ENCODE data around the gene CASP6. TPM values are rescaled to one million over a fixed set of nuclear protein-coding genes. Genes with fewer than 3 reads are reported as not detected.

Gene CASP6
- total and polyA plus RNA-seq, 7 donors: 18.2 to 101 (median 41.3) TPM

DNA sequence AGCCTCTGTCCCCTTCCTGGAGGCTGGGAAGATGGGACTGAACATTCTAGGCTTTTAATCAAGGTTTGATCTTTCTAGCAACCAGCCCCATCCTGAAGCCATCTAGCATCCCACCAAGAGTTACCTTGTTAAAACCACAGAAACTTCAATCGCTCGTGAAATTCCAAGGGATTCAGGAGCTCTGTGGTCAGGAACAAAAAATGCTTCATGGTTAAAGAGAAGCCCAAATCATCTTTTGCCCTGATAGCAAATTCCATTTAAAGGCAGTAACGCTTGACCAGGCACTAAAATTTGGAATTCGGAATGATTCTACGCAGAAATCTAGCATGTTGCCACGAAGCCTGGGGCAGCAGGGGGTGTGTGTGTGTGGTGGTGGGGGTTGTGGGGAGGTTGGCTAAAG, 47.8 kb downstream of the CASP6 start:
- intact Hi-C loops (cut with DNase I): no loop called here
- TF ChIP-seq POLR2A (IDR thresholded peaks at IDR 0.05) (no peak), POLR2AphosphoS5 (IDR thresholded peaks at IDR 0.05) (no peak), EP300 (IDR thresholded peaks at IDR 0.05) (no peak)
- TF ChIP-seq, protein P1, sequence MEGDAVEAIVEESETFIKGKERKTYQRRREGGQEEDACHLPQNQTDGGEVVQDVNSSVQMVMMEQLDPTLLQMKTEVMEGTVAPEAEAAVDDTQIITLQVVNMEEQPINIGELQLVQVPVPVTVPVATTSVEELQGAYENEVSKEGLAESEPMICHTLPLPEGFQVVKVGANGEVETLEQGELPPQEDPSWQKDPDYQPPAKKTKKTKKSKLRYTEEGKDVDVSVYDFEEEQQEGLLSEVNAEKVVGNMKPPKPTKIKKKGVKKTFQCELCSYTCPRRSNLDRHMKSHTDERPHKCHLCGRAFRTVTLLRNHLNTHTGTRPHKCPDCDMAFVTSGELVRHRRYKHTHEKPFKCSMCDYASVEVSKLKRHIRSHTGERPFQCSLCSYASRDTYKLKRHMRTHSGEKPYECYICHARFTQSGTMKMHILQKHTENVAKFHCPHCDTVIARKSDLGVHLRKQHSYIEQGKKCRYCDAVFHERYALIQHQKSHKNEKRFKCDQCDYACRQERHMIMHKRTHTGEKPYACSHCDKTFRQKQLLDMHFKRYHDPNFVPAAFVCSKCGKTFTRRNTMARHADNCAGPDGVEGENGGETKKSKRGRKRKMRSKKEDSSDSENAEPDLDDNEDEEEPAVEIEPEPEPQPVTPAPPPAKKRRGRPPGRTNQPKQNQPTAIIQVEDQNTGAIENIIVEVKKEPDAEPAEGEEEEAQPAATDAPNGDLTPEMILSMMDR (IDR thresholded peaks at IDR 0.05): no peak
- no peaks in the 10 kb centered on the region for H3K4me1 ChIP-seq
- peaks cover 0 to 8% (median 3%) of the 10 kb centered on the region in 4 donors for H3K9me3 ChIP-seq
- H3K27me3 ChIP-seq: no peaks in the 10 kb centered on the region
- H3K36me3 ChIP-seq: no peaks in the 10 kb centered on the region
- DNase-seq: no peak
- H3K4me3 ChIP-seq: no peak overlapping the region
- no peak overlapping the region for H3K27ac ChIP-seq
- 76 to 79% methylated on average over 6 of the region's 6 CpGs for WGBS, 2 donors

DNA sequence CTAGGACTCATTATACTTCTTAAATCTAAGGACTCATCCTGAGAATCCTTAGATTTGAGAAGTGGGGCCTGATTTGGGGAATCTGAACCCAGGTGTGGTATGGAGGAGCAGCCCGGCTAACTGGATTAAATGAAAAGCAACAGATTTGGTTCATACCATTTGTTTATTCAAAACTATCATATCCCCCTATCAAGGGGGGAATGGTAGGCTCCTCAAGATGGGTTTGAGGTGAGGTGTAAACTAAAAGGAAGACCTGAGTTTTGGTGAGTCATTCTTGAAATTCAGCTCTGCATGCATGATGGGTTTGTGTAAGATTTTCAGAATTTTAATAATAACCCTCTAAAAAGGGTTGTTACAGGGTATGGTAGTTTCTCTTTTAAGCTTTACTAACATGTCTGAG, 53.4 kb downstream of the CASP6 start:
- TF ChIP-seq, protein P1 (IDR thresholded peaks at IDR 0.05): no peak
- TF ChIP-seq EP300 (IDR thresholded peaks at IDR 0.05) (no peak), POLR2AphosphoS5 (IDR thresholded peaks at IDR 0.05) (no peak), POLR2A (IDR thresholded peaks at IDR 0.05) (no peak)
- peaks cover 0 to 8% (median 3%) of the 10 kb centered on the region in 4 donors for H3K9me3 ChIP-seq
- DNase-seq: no peak
- H3K27ac ChIP-seq: no peak overlapping the region
- intact Hi-C loops (cut with DNase I): no loop called here
- no peaks in the 10 kb centered on the region for H3K4me1 ChIP-seq
- no peaks in the 10 kb centered on the region for H3K36me3 ChIP-seq
- whole genome bisulfite sequencing, 2 donors: 89 to 96% methylated on average over 1 of the region's 1 CpG
- no peaks in the 10 kb centered on the region for H3K27me3 ChIP-seq
- no peak overlapping the region for H3K4me3 ChIP-seq

DNA sequence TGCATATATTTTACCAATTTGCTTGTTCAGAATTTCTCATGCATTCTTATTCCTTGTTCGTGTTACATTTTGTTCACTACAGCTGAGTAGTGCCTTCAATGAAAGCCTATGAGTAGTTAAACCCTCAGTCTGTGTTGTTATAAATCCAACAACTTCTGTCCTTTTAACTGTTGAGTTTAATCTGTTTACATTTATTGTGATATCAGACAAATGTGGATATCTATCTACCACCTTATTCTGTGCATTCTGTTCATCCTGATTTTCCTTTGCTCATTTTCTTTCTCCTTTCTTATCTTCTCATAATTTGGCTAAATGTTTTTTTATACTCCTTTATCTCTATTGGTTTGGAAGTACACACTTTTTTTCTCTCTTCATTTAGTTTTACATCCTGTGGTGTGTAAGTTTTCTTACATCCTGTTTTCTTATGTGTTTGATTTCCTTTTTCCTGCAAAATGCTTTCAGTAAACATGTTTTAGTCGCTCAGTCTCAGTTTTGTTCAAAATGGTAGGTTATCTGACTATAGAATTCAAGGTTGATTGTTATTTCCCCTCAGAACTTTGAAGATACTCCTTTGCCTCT, 54.2 kb downstream of the CASP6 start:
- Histone ChIP-seq H3K4me1 (no peaks in the 10 kb centered on the region), H3K27me3 (no peaks in the 10 kb centered on the region)

DNA sequence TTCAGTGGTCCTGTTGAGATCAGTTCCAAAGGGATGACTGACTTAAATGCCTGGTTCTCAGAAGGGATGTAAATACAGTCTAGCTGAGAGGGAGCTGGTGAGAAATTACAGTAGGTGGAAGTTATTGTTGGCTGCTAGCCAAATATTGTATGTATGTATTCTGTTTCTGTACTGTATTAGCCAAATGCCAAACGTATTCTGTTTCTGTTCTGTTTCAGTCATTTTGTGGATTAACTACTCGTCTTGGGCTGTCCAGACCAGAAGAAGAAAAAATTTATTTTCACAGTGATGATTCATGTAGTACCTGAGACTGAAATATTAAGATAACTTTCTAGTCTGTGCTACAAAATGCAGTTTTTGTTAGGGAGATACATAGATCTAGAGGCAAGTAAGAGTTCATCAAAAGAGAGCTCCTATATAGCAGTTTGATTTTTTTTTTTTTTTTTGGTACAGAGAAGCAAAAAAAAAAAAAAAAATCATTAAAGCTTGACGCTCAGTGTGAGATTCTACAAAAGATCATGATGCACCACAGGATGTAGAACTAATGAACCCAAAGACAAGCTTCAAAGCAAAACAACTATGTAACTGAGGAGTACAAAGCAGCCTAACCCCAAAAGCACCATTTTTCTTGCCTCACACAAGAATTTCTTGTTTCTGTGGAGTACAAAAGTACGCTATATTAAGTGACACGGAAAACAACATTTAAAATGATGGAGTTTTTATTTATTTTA, 54.8 kb downstream of the CASP6 start:
- no peak for TF ChIP-seq POLR2AphosphoS5 (IDR thresholded peaks at IDR 0.05)
- TF ChIP-seq, protein P1 (IDR thresholded peaks at IDR 0.05): no peak
- no peak for TF ChIP-seq POLR2A (IDR thresholded peaks at IDR 0.05)
- TF ChIP-seq EP300 (IDR thresholded peaks at IDR 0.05): no peak
- no peak overlapping the region for H3K4me3 ChIP-seq
- intact Hi-C loops (cut with DNase I): no loop called here
- H3K4me1 ChIP-seq: no peaks in the 10 kb centered on the region
- DNase-seq: no peak
- no peaks in the 10 kb centered on the region for H3K36me3 ChIP-seq
- no peaks in the 10 kb centered on the region for H3K27me3 ChIP-seq
- WGBS, 2 donors: 58 to 78% methylated on average over 5 of the region's 5 CpGs
- peaks cover 0 to 8% (median 3%) of the 10 kb centered on the region in 4 donors for H3K9me3 ChIP-seq
- H3K27ac ChIP-seq: no peak overlapping the region

More for the DNA sequence above, 54.2 kb downstream of the CASP6 start:
- 72 to 86% methylated on average over 2 of the region's 2 CpGs for WGBS, 2 donors
- H3K4me3 ChIP-seq: no peak overlapping the region
- DNase-seq: no peak
- intact Hi-C loops (cut with DNase I): no loop called here
- H3K36me3 ChIP-seq: no peaks in the 10 kb centered on the region
- TF ChIP-seq EP300 (IDR thresholded peaks at IDR 0.05): no peak
- peaks cover 0 to 8% (median 3%) of the 10 kb centered on the region in 4 donors for H3K9me3 ChIP-seq
- no peak overlapping the region for H3K27ac ChIP-seq

DNA sequence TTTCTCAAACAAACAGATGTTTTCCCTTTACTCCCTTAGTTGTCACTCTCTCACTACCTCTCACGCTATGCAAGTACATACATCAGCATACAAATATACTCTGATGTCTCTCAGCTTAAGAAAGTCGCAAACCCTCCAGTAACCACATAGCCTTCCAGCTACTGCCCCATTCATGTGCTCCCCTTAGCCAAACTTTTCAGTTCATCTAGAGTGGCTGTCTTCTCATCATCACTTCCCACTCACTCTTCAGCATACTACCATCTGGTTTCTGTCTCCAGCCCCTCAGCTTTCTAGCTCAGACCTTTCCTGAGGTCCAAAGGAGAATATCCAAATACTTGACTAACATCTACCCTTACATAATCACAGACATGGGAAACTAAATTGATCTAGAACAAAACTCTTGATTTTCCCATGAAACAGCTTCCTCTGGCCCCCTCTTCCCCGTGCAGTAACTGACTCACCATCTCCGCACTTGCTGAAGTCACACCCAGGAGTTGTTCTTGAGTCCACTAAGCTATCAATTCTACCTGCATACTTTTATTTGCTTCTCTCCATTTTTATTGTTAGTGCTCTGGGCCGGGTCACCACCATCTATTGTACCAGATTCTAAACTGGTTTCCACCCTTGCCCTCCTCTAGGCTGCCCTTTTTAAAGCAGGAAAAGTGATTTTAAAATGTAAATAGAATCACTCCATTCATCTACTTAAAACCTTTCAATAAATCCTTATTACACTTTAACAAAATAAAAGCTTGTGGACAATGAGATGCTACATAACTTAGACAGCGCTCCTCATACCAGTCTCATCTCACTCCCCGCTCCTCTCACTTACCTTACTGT, 57.2 kb downstream of the CASP6 start:
- Histone ChIP-seq H3K4me3 (no peak overlapping the region), H3K36me3 (no peaks in the 10 kb centered on the region), H3K9me3 (no peaks in the 10 kb centered on the region), H3K27me3 (no peaks in the 10 kb centered on the region), H3K4me1 (no peaks in the 10 kb centered on the region), H3K27ac (no peak overlapping the region)
- intact Hi-C loops (cut with DNase I): no loop called here
- WGBS, 2 donors: 68 to 77% methylated on average over 7 of the region's 7 CpGs
- no peak for DNase-seq
- TF ChIP-seq POLR2A (IDR thresholded peaks at IDR 0.05) (no peak), POLR2AphosphoS5 (IDR thresholded peaks at IDR 0.05) (no peak), EP300 (IDR thresholded peaks at IDR 0.05) (no peak)
- TF ChIP-seq, protein P1 (IDR thresholded peaks at IDR 0.05): no peak
